WTC11 (cell line): ENCODE data around the gene CACNG5. TPM values are rescaled to one million over a fixed set of nuclear protein-coding genes. Genes with fewer than 3 reads are reported as not detected.

ENCODE experiments used
- ATAC-seq: fragments of 200-7000 bp; cut with Tn5 transposase; 2 replicates; pipeline ENCODE4 v1.10.0; 2021; ENCODE audit warnings: mild to moderate bottlenecking, moderate library complexity
- CTCF ChIA-PET: fragments of 300-600 bp; sonication (Branson Sonifier 250); formaldehyde crosslinking; loops from one replicate; lab custom pipeline; 2021; ENCODE audit warnings: antibody characterized with exemption; lab: Charles Lee
- POLR2A ChIA-PET: fragments of 350-600 bp; sonication (Branson Sonifier 250); formaldehyde crosslinking; loops from one replicate; lab custom pipeline; 2021; ENCODE audit warnings: antibody characterized with exemption; lab: Charles Lee
- DNase-seq: peaks from one replicate; pipeline ENCODE4 v3.0.0; 2021; ENCODE audit warnings: low spot score
- H3K27ac Mint-ChIP-seq: 2 replicates; pipeline ENCODE4 v1.8.0; 2021; ENCODE audit warnings: mixed read lengths
- H3K27me3 Mint-ChIP-seq: 2 replicates; pipeline ENCODE4 v1.8.0; 2021; ENCODE audit warnings: low read depth, mild to moderate bottlenecking, moderate library complexity, mixed read lengths
- H3K36me3 Mint-ChIP-seq: 2 replicates; pipeline ENCODE4 v1.8.0; 2021; ENCODE audit warnings: mixed read lengths
- H3K4me1 Mint-ChIP-seq: 2 replicates; pipeline ENCODE4 v1.8.0; 2022; ENCODE audit warnings: mixed read lengths
- H3K4me3 Mint-ChIP-seq: 2 replicates; pipeline ENCODE4 v1.8.0; 2021; ENCODE audit warnings: mild to moderate bottlenecking, moderate library complexity, mixed read lengths
- H3K9me3 Mint-ChIP-seq: 2 replicates; pipeline ENCODE4 v1.8.0; 2021; ENCODE audit warnings: mixed read lengths
- ATF1 ChIP-seq: sonication (generic); formaldehyde crosslinking; IDR thresholded peaks from 2 replicates; pipeline ENCODE4 v1.8.1; 2023; ENCODE audit warnings: mild to moderate bottlenecking, moderate library complexity, missing genetic modification reagents
- CREB1 ChIP-seq: sonication (generic); formaldehyde crosslinking; IDR thresholded peaks from 2 replicates; pipeline ENCODE4 v1.8.0; 2023; ENCODE audit warnings: mild to moderate bottlenecking, missing genetic modification reagents
- CREM ChIP-seq: sonication (generic); formaldehyde crosslinking; IDR thresholded peaks from 2 replicates; pipeline ENCODE4 v1.8.1; 2022; ENCODE audit warnings: mild to moderate bottlenecking, missing genetic modification reagents, moderate library complexity
- FOXJ3 ChIP-seq: sonication (generic); formaldehyde crosslinking; IDR thresholded peaks from 2 replicates; pipeline ENCODE4 v1.9.0; 2021; ENCODE audit warnings: missing genetic modification reagents, mild to moderate bottlenecking, borderline replicate concordance
- NR1H2 ChIP-seq: sonication (generic); formaldehyde crosslinking; IDR thresholded peaks from 2 replicates; pipeline ENCODE4 v1.9.0; 2021; ENCODE audit warnings: mild to moderate bottlenecking, moderate library complexity, missing genetic modification reagents
- NR2C2 ChIP-seq: sonication (generic); formaldehyde crosslinking; IDR thresholded peaks from 2 replicates; pipeline ENCODE4 v1.8.0; 2022; ENCODE audit warnings: mild to moderate bottlenecking, missing genetic modification reagents
- ZMAT4 ChIP-seq: fragments of 250-450 bp; sonication (Bioruptor Pico); IDR thresholded peaks from 2 replicates; pipeline ENCODE4 v1.9.0; 2021; ENCODE audit warnings: mild to moderate bottlenecking
- ZNF138 ChIP-seq: sonication (generic); formaldehyde crosslinking; conservative IDR thresholded peaks from 2 replicates; pipeline ENCODE4 v1.8.1; 2022; ENCODE audit warnings: mild to moderate bottlenecking, moderate library complexity, missing genetic modification reagents
- ZNF317 ChIP-seq: sonication (generic); formaldehyde crosslinking; IDR thresholded peaks from 2 replicates; pipeline ENCODE4 v1.8.1; 2023; ENCODE audit warnings: low read depth, mild to moderate bottlenecking, moderate library complexity, missing genetic modification reagents, borderline replicate concordance
- ZNF423 ChIP-seq: fragments of 250-450 bp; sonication (Bioruptor Pico); IDR thresholded peaks from 2 replicates; pipeline ENCODE4 v2.1.2; 2022; ENCODE audit warnings: mild to moderate bottlenecking, moderate library complexity
- ZNF532 ChIP-seq: fragments of 250-450 bp; sonication (Bioruptor Pico); IDR thresholded peaks from 2 replicates; pipeline ENCODE4 v1.9.0; 2021; ENCODE audit warnings: mild to moderate bottlenecking, borderline replicate concordance
- ZNF671 ChIP-seq: fragments of 250-450 bp; sonication (Bioruptor Pico); IDR thresholded peaks from 2 replicates; pipeline ENCODE4 v1.8.0; 2021; ENCODE audit warnings: mild to moderate bottlenecking
- total RNA-seq: library from RNA; stranded (reverse); gene quantifications from 3 replicates; pipeline ENCODE4 v1.2.3, GENCODE V29; 2021
- TF ChIP-seq, protein P1 (sequence below): sonication (generic); formaldehyde crosslinking; IDR thresholded peaks from 2 replicates; pipeline ENCODE4 v1.8.1; 2023; ENCODE audit warnings: mild to moderate bottlenecking, missing genetic modification reagents
- TF ChIP-seq, protein P2 (sequence below): sonication (generic); formaldehyde crosslinking; conservative IDR thresholded peaks from 2 replicates; pipeline ENCODE4 v1.8.1; 2022; ENCODE audit warnings: mild to moderate bottlenecking, missing genetic modification reagents
- TF ChIP-seq, protein P3 (sequence below): sonication (generic); formaldehyde crosslinking; IDR thresholded peaks from 2 replicates; pipeline ENCODE4 v1.8.1; 2022; ENCODE audit warnings: mild to moderate bottlenecking, missing genetic modification reagents, moderate library complexity, borderline replicate concordance
- TF ChIP-seq, protein P4 (sequence below): fragments of 250-450 bp; sonication (Bioruptor Pico); IDR thresholded peaks from 2 replicates; pipeline ENCODE4 v2.1.2; 2022; ENCODE audit warnings: mild to moderate bottlenecking, moderate library complexity
- TF ChIP-seq, protein P5 (sequence below): fragments of 200-600 bp; IDR thresholded peaks from 2 replicates; pipeline ENCODE4 v1.8.0; 2022; ENCODE audit warnings: antibody characterized with exemption

The CACNG5 gene
- total RNA-seq, 1 experiment from 2014 or later = 1.9 TPM

GRCh38 chr17:66807182-66807581 lies 27.7 kb upstream of the CACNG5 start (continued):
- no peak for TF ChIP-seq ZNF532

DNA sequence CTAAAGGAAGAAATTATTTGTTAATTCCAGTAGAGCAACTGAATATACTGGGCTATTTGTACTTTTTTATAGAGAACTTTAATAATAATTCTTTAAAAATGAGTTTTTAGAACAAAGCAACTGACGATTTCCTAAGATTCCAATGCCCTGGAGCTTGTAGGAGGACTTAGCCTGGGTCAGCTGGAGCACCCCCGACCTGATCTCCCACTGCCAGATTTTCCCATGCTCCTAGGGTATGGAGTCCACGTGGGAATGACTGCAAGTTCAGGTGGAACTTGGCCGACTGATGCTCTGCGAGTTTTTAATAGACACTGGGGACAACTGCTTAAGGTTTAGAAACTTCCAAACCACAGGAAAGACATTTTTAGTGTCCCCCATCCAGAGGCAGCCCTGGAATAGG lies 25.5 kb upstream of the CACNG5 start:
- Mint-ChIP-seq H3K36me3 (no peaks in the 10 kb centered on the region), H3K27ac (no peak overlapping the region), H3K27me3 (no peaks in the 10 kb centered on the region), H3K4me3 (no peak overlapping the region), H3K9me3 (no peaks in the 10 kb centered on the region)
- DNase-seq = no peak
- no peak for ATAC-seq
- POLR2A ChIA-PET = no interaction called here
- TF ChIP-seq, protein P1, sequence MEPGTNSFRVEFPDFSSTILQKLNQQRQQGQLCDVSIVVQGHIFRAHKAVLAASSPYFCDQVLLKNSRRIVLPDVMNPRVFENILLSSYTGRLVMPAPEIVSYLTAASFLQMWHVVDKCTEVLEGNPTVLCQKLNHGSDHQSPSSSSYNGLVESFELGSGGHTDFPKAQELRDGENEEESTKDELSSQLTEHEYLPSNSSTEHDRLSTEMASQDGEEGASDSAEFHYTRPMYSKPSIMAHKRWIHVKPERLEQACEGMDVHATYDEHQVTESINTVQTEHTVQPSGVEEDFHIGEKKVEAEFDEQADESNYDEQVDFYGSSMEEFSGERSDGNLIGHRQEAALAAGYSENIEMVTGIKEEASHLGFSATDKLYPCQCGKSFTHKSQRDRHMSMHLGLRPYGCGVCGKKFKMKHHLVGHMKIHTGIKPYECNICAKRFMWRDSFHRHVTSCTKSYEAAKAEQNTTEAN (CRISPR knock-in tag) = no peak
- TF ChIP-seq, protein P2, sequence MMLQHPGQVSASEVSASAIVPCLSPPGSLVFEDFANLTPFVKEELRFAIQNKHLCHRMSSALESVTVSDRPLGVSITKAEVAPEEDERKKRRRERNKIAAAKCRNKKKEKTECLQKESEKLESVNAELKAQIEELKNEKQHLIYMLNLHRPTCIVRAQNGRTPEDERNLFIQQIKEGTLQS (CRISPR knock-in tag) = no peak
- no peak for TF ChIP-seq ZNF317 (CRISPR knock-in tag)
- no peak for TF ChIP-seq ATF1 (CRISPR knock-in tag)
- TF ChIP-seq, protein P3, sequence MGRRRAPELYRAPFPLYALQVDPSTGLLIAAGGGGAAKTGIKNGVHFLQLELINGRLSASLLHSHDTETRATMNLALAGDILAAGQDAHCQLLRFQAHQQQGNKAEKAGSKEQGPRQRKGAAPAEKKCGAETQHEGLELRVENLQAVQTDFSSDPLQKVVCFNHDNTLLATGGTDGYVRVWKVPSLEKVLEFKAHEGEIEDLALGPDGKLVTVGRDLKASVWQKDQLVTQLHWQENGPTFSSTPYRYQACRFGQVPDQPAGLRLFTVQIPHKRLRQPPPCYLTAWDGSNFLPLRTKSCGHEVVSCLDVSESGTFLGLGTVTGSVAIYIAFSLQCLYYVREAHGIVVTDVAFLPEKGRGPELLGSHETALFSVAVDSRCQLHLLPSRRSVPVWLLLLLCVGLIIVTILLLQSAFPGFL (CRISPR knock-in tag) = no peak
- no peak for TF ChIP-seq ZNF423 (CRISPR knock-in tag)
- TF ChIP-seq, all 79 proteins: peak for 0
- CTCF ChIA-PET = no interaction called here
- peaks cover 14% of the 10 kb centered on the region for H3K4me1 Mint-ChIP-seq

DNA sequence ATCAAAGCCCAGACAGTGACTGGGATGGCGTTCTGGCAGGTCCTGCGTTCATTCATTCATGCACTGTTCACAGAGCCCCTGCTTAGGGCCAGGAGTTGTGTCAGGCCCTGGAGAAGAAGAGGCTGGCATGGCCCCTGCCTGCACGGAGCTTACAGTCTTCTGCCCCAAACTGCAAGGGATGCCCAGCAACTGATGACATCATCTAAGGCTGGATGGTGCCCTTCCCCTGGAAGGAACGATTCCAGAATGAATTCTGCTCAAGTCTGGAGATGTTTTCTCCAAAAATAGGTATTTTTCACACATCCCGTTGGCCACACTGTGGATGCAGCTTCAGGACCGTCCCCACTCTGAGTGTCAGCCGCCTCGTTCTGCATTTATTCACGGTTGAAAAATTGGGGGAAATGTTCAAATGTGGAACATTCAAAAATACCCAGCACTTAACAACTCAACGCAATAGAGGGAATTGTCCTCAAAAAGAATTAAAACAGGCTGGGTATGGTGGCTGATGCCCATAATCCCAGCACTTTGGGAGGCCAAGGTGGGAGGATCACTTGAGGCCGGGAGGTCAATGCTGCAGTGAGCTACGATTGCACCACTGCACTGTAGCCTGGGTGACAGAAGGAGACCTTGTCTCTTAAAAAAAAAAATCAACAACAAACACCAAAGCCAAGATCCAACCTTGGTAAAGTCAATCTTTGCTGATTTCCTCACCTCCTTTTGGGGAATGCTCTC lies 23.8 kb upstream of the CACNG5 start:
- ATAC-seq (no peak), DNase-seq (no peak)
- CTCF ChIA-PET = interaction anchor here (1.5 kb wide), 1 partner anchor 83 kb away, joined by 3 read pairs; no protein-coding TSS in a partner anchor
- H3K27me3 Mint-ChIP-seq = no peaks in the 10 kb centered on the region
- no peak overlapping the region for H3K27ac Mint-ChIP-seq
- no peaks in the 10 kb centered on the region for H3K36me3 Mint-ChIP-seq
- peaks cover 8% of the 10 kb centered on the region for H3K4me1 Mint-ChIP-seq
- TF ChIP-seq ZMAT4 (CRISPR knock-in tag) (no peak), NR1H2 (CRISPR knock-in tag) (no peak), ZNF138 (CRISPR knock-in tag) (no peak)
- H3K4me3 Mint-ChIP-seq = no peak overlapping the region
- H3K9me3 Mint-ChIP-seq = no peaks in the 10 kb centered on the region
- POLR2A ChIA-PET = no interaction called here

DNA sequence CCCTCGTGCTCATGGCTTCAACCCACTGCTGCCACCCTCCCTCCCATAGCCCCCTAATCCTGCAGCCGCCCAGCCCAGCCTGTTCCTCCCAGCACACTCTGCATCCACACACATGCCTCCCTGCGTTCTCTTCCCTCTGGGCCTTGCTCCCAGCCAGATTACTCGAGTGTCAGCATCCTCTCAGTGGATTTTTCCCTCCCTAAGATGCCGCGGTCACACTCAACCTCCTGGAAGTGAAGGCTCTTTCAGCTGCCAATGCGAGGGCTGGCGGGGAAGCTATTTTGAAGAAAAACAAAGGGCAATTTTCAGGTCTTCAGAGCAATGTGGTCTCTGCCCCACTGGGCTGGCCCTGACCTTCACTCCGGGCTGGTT lies 23.2 kb upstream of the CACNG5 start:
- POLR2A ChIA-PET = no interaction called here
- Mint-ChIP-seq H3K4me3 (no peak overlapping the region), H3K9me3 (no peaks in the 10 kb centered on the region), H3K27ac (no peak overlapping the region), H3K4me1 (peaks cover 8% of the 10 kb centered on the region), H3K27me3 (no peaks in the 10 kb centered on the region), H3K36me3 (no peaks in the 10 kb centered on the region)
- CTCF ChIA-PET = interaction anchor here (1.5 kb wide), 1 partner anchor 84 kb away, joined by 3 read pairs; no protein-coding TSS in a partner anchor
- DNase-seq (no peak), ATAC-seq (no peak)
- no peak for TF ChIP-seq FOXJ3 (CRISPR knock-in tag)
- TF ChIP-seq, protein P1 (CRISPR knock-in tag) = no peak
- no peak for TF ChIP-seq CREB1 (CRISPR knock-in tag)
- TF ChIP-seq, protein P4, sequence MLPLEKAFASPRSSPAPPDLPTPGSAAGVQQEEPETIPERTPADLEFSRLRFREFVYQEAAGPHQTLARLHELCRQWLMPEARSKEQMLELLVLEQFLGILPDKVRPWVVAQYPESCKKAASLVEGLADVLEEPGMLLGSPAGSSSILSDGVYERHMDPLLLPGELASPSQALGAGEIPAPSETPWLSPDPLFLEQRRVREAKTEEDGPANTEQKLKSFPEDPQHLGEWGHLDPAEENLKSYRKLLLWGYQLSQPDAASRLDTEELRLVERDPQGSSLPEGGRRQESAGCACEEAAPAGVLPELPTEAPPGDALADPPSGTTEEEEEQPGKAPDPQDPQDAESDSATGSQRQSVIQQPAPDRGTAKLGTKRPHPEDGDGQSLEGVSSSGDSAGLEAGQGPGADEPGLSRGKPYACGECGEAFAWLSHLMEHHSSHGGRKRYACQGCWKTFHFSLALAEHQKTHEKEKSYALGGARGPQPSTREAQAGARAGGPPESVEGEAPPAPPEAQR = no peak
- TF ChIP-seq CREM (CRISPR knock-in tag) = no peak
- no peak for TF ChIP-seq NR2C2
- TF ChIP-seq, protein P5, sequence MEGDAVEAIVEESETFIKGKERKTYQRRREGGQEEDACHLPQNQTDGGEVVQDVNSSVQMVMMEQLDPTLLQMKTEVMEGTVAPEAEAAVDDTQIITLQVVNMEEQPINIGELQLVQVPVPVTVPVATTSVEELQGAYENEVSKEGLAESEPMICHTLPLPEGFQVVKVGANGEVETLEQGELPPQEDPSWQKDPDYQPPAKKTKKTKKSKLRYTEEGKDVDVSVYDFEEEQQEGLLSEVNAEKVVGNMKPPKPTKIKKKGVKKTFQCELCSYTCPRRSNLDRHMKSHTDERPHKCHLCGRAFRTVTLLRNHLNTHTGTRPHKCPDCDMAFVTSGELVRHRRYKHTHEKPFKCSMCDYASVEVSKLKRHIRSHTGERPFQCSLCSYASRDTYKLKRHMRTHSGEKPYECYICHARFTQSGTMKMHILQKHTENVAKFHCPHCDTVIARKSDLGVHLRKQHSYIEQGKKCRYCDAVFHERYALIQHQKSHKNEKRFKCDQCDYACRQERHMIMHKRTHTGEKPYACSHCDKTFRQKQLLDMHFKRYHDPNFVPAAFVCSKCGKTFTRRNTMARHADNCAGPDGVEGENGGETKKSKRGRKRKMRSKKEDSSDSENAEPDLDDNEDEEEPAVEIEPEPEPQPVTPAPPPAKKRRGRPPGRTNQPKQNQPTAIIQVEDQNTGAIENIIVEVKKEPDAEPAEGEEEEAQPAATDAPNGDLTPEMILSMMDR = no peak
- no peak for TF ChIP-seq ZNF671 (CRISPR knock-in tag)
